Stromal cell of bone marrow (primary cell): ENCODE results near the gene CASP9.
"Not testable (repeated sequence)": the region's sequence is repeated elsewhere in the genome, so short reads cannot be mapped to it uniquely, and the experiment has no call there.

Source experiments
- DNase-seq: peaks from one replicate; pipeline ENCODE4 v3.0.0-alpha.2; 2012; ENCODE audit warnings: low read depth

The CASP9 gene

DNA sequence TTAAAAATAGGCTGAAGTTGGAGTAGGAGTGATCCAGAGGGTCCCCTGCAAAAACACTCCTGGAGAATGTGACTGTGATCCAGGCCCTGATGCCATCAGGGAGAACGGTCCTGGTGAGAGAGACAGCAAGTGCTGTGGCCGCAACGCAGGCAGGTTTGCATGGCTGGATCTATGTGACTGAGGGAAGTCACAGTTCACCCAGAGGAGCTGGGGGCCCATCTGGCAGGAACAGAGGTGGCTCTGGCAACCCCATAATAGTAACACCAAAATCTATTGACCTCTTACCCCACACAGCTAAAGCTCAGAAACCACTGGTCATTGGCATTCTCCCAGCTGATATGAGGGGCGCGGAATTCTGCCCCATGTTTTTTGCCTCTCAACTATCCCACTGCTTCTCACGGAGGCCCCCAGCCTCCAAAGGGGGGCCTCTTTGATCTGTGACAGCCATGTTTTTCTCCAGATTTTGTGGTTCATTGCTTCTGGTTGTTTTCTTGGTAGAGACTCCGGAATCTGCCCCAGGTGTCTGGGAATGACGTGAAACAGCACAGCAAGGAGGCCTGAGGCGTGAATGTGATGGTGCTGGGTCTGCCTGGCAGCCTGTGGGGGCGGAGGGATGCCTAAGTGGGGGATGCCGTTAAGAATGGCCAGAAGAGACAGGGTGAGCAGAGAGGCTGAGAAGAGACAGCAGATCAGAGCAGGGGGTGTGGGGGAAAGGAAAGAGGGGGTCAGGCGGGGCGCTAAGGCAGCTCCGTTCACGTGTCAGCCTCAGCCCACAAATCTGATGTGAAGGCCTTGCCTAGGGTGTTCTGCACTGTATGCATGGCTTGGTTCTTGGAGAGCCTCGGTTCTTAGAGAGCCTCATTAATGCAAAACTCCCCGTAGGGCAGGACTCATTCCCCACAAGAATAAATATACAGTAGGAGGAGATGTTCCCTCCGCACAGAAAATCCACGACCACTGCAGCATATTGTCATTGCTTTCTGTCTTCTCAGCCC is 23.5 kb downstream of the CASP9 start:
- no peak for DNase-seq

DNA sequence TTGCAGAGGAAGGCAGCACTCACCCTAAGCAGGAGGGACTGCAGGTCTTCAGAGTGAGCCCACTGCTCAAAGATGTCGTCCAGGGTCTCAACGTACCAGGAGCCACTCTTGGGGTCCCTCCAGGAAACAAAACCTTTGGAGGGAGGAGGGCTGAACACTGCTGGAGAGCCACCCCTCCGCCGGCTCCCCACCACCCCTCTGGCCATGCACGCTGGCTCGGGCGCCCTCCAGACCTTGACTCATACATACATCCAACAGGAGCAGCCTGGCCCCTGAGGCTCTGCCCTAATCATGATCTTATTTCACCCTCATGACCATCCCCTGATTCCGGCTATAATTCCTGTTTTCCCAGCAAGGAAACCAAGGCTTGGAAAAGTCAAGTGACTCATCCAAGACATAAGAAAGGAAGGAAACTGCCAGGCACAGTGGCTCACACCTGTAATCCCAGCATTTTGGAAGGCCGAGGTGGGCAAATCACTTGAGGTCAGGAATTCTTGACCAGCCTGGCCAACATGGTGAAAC is 30.1 kb downstream of the CASP9 start:
- no peak for DNase-seq

DNA sequence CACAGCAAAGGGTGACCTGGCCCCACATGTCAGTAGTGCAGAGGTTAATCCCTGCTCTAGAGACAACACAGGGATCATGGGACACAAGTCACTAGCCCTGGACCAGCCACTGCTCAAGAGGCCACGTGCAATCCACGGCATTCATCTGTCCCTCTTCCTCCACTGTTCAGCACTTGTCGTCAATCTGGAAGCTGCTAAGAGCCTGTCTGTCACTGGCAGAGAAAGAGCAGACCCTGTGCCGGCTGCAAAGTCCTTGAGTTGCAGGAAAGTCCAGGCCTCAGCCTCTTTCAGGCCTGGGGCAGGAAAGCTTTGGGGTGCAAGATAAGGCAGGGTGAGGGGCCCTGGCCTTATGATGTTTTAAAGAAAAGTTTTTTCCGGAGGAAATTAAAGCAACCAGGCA is 31.4 kb downstream of the CASP9 start:
- no peak for DNase-seq

DNA sequence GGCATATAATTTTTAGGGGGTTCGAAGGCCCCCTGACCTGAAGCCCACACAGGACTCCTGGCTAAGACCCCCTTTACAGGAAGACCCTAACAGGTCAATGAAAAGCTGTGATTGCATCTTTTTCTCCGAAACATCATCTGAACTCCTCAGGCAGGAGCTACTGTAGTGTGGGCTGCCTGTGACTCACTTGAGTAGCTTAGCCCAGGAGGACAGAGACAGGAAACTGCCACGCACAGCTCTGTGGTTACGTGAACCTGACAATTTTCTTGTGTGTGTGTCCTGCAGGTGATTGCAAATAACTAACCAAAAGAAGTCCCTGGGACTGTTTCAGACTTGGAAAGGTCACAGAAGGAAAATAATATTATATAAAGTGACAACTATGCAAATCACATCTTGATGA is 33.0 kb downstream of the CASP9 start:
- DNase-seq = not testable (repeated sequence)

DNA sequence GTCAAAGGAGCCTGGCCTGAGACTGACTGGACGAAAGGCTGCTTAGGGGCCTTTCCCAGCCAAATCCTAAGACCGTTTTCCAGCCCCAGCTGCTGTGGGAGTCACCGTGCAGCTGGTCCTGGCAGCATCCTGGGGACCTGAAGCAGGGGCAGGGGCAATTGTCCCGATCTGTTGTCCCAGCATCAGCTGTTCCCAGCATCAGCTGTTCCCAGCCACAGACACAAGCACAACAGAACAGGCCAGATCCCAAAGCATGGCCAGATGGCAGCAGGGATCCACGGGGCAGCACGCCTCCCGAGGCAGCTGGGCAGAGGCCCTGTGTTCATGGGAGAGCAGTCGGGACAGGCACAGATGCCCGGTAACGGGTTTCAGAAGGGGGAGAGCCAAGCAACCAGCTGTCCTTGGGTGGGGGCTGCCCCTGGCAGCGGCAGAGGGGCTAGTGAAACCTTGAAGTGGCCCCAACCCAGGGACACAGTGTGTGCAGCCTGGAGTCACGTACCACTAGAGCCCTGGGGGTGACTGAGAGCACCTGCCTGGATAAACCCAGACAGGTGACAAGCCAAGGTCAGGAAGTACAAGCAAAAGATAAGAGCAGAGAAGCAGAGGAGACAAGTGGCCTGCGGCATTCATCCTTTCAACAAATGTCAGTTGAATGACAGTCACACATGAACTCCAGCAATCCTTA is 34.8 kb downstream of the CASP9 start:
- no peak for DNase-seq

DNA sequence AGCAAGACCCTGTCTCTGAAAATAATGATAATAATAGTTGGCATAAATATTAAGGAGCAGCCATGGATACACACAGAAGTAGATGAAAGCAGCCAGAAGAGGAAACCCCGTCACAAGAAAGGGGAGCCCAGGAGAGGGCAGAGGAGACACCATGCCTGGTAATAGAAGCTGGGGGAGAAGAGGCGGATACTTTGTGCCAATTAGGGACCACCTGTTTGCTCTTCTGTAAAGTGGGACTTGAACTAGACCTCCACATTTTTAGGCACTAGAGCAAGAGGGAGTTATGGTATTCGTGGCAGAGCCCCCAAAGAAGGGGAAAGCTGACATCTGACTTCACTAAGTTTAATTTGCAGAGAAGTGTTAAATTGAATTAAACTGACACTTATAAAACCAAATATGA is 35.6 kb downstream of the CASP9 start:
- DNase-seq = no peak

DNA sequence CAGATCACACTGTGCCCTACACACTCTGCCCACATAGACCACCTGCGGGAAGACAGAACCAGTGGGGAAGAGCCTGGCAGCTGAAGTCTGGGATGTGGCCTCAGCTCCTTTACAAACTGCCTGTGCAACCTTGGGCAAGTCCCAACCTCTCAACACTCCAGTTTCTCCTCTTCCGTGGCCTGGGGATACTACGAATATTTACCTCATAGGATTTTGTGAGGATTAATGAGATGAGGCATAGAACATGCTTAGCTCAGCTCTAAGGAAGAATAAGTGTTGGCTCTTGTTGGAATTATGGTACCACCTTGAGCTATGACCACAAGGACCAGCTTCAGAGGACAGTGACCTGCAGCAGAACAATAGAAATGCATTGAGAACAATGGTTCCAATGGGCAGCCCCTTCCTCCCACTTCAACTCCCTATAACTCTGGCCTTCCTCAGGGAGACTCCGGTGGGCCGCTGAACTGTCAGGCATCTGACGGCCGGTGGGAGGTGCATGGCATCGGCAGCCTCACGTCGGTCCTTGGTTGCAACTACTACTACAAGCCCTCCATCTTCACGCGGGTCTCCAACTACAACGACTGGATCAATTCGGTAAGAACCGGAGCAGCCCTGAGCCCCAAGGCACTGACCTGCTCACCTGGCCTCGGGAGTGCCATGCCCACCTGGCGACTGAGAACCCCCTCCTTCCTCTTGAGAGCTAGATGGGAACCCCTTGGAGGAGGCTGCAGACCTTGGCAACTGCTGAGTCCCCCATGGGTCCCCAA is 37.0 kb downstream of the CASP9 start:
- DNase-seq = not testable (repeated sequence)

DNA sequence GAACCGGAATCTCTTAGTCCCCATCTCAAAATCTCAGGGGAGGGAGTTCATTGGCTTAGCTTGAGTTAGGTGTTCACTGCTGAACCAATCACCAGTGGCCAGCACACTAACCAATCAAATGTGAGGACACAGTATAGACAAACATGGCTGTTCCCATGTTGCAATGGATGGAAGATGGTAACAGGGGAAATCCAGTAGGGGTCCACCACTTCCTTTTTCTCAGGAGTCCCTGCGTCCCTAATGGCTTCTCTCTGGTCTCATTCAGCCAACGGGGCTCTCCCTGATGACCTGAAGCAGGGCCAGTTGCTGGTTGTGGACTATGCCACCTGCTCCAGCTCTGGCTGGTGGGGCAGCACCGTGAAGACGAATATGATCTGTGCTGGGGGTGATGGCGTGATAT is 38.4 kb downstream of the CASP9 start:
- no peak for DNase-seq

DNA sequence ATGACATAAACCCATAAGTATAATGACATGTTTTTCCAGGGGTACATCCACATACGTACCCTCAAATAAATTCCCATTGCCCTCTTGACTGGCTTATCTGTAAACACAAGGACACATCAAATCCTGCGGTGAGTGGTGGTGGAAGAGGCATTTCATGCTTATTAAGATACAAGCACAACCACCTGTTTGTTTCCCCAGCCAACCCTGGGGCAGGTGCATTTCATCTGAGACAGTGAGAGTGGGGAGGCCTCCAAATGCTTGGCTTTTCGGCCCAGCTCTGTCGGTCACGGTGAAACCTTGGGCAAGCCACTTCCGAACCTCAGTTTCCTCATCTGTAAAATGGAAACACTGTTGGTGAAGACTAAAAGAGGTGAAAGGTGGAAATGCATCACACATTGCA is 39.6 kb downstream of the CASP9 start:
- DNase-seq = not testable (repeated sequence)

DNA sequence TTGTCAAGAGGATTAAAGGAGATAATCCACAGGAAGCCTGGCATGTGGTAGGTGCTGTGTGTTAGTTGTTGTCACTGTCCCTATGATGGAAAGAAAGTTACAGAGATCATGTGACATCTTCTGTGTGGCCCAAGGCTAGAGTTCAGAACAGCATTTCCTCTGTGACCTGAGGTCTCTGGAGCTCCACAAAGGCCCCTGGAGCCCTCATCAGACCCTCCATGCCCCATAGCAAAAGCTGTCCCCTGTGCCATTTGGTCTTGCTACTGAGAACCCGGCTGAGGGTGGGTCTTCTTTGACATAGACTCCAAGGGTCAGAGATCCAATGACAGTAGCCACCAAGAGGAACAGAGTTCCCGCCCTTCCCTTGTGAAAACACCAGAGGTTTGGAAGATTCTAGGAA is 40.0 kb downstream of the CASP9 start:
- DNase-seq = no peak

DNA sequence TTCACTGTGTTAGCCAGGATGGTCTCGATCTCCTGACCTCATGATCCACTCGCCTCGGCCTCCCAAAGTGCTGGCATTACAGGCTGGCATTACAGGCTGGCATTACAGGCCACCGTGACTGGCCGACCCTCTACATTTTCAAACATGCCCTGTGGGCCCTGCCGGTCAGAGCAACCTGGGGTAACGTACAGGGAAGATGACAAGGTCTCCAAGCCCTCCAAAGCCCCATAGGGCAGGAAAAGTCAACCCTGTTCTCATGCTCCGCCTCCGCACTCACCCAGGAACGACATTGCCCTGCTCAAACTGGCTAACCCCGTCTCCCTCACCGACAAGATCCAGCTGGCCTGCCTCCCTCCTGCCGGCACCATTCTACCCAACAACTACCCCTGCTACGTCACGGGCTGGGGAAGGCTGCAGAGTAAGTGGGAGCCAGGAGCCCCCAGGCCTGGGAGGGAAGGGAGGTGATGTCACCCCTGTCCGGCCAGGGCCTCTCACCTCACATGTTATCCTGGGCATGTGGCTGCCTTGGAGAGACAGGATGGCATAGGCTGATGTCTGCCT is 41.0 kb downstream of the CASP9 start:
- DNase-seq = not testable (repeated sequence)

DNA sequence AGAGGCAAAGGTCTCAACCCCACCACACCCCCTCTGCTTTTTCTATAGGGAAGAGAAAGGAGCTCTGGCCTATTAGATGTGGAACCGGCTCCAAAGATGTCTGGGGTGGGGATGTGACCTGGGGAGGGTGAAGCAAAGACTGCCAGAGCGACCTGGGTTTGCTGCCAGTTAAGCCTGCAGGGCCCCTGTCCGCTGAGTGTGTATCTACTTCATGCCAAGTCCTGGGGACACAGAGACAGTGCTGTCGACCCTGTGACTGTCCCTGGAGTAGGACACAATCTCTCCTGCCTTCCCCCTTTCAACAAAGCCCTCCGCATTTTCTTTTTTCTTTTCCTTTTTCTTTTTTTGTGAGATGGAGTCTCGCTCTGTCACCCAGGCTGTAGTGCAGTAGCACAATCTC is 41.6 kb downstream of the CASP9 start:
- DNase-seq = not testable (repeated sequence)

DNA sequence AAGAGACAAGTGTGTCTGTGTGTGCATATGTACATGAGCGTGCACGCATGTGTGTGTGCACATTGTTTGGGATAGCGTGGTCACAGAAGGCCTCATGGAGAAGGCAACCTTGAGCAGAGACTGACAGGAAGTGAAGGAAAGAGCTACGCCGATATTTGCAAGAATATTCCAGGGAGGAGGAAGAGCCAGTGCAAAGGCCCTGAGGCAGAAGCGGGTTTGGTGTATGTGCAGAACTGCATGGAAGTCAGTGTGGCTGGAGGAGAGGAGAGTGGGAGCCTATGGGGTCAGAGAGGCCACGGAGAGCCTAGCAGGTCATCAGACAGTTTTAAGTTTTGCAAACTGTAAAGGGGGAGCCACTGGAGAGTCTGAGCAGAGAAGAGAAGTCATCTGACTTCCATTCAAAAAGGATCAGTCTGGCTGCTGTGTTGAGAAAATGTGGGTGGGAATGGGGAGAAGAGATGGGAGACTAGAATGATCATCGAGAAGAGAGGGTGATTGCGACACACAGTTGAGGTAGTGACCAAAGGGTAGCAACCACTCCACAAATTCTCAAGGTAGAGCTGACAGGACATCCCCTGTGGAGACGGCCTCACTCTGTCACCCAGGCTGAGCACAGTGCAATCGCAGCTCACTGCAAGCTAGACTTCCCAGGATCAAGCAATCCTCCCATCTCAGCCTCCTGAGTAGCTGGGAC is 44.2 kb downstream of the CASP9 start:
- DNase-seq = no peak

DNA sequence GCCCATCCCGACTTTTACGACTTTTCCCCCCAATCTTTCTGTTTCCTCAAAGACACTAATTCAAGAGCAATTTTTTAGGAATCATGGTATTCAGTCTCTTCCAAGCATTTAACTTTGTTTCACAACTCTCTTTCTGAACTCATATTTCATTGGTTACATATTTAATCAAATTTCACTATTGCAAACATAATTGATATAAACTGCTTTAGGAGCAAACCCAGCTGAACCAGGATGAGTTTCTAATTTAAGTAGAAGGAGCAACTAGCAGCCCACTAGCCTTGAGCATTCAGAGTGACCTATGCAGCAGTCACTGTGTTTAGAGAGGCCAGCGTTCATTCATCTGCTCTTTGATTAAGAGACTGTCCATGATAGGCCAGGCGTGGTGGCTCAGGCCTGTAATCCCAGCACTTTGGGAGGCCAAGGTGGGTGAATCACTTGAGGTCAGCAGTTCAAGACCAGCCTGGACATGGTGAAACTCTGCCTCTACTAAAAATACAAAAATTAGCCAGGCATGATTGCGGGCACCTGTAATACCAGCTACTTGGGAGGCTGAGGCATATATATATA is 46.3 kb downstream of the CASP9 start:
- no peak for DNase-seq

DNA sequence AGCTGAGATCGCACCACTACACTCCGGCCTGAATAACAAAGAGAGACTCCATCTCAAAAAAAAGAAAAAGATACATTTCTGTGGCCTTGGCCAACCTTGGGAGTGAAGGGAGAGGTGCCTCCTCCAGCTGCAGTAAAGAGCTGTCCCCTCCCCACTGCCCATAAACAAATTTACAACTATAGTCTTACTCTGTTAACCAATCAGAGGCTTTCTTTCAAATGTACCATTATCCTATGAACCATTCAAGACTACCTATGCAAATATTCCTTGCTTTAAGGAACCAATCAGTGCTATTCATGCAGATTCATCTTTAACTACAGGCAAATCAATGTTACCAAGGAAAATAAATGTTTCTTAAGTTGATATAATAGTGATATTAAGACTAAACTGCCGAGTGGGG is 47.1 kb downstream of the CASP9 start:
- no peak for DNase-seq

DNA sequence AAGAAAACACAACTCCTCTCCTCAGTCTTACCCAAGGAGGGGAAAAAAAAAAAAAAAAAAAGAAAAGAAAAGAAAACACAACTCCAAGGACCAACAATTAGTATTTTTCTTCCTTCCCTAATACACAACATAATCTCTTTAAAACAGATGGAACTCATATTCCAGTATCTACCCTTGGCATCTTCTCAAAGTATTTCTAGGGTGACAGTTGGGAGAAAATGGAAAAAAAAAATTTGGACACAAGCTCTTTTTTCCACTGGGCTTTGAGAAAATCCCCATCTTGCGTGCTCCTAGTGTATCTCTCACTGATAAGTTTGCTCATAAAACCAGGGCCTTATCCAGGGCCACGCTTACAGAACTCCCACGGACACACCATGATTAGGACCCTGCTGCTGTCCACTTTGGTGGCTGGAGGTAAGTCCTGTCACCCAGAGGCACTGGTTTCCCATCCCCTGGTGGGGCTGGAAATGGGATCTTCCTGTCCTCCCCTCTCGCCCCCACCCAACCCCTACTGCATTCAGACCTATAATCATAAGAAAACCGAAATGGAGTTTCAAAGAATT is 48.2 kb downstream of the CASP9 start, which contains the start of gene CELA2B:
CELA2B (plus strand) TSS at position 353 of the 563 bp plus-strand sequence; CDS start at position 375, 22 bp downstream.
- no peak for DNase-seq

DNA sequence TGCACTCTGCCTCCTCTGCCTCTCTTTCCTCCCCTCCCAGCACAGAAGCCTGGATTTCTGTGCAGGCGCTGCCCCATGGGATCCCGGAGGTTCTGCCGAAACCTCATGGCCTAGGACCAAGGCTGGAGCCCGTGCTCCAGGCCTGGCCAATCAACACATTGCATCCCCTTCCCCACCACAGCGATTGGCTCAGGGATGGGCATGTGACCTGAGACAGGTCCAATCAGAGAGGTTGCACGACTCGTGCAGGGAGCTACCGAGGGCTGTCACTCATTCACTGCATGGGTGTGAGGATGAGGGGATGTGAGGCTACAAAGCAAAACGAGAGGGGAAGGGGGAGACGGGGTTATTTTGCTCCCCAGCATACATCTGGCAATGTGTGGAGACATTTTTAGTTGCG is 51.4 kb downstream of the CASP9 start:
- no peak for DNase-seq

DNA sequence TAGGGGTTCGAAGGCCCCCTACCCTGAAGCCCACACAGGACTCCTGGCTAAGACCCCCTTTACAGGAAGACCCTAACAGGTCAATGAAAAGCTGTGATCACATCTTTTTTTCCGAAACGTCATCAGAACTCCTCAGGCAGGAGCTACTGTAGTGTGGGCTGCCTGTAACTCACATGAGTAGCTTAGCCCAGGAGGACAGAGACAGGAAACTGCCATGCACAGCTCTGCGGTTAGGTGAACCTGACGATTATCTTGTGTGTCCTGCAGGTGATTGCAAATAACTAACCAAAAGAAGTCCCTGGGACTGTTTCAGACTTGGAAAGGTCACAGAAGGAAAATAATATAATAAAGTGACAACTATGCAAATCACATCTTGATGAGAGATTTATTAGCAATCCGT is 52.3 kb downstream of the CASP9 start:
- DNase-seq = not testable (repeated sequence)

DNA sequence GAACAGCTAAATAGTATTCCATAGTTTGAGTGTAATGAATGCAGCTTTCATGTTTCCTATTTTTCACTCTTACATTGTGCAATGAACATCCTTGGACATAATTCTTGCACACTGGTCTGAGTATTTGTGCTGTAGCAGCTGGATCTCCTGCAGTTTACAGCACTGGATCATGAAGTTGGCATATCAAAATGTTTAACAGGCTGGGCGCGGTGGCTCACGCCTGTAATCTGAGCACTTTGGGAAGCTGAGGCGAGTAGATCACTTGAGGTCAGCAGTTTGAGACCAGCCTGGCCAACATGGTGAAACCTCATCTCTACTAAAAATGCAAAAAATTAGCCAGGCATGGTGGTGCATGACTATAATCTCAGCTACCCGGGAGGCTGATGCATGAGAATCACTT is 52.9 kb downstream of the CASP9 start:
- not testable (repeated sequence) for DNase-seq

DNA sequence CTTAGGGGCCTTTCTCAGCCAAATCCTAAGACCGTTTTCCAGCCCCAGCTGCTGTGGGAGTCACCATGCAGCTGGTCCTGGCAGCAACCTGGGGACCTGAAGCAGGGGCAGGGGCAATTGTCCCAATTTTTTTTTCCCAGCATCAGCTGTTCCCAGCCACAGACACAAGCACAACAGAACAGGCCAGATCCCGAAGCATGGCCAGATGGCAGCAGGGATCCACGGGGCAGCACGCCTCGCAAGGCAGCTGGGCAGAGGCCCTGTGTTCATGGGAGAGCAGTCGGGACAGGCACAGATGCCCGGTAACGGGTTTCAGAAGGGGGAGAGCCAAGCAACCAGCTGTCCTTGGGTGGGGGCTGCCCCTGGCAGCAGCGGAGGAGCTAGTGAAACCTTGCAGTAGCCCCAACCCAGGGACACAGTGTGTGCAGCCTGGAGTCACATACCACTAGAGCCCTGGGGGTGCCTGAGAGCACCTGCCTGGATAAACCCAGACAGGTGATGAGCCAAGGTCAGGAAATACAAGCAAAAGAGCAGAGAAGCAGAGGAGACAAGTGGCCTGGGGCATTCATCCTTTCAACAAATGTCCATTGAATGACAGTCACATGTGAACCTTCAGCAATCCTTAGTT is 54.1 kb downstream of the CASP9 start:
- DNase-seq = not testable (repeated sequence)
